H1 (cell line): ENCODE data around the gene NANOS2. TPM values are rescaled to one million over a fixed set of nuclear protein-coding genes. Genes with fewer than 3 reads are reported as not detected.

Experiments
- CTCF ChIA-PET: fragments of 300-600 bp; sonication (Branson Sonifier 250); formaldehyde crosslinking; loops from one replicate; lab custom pipeline; 2021; ENCODE audit not compliant: partially characterized antibody; lab: Charles Lee
- POLR2A ChIA-PET: fragments of 300-600 bp; sonication (Branson Sonifier 250); formaldehyde crosslinking; loops from one replicate; lab custom pipeline; 2021; ENCODE audit warnings: inconsistent platforms; ENCODE audit not compliant: partially characterized antibody; lab: Charles Lee
- DNase-seq, 2 experiments: peaks; one replicate each; pipeline versions ENCODE4 v3.0.0 to v3.0.0-alpha.2; 2010 to 2022; ENCODE audit warnings: low spot score in 2 of 2, low read depth in 1 of 2, mixed read lengths in 1 of 2
- FAIRE-seq: peaks from 2 replicates; lab custom pipeline; 2011; peaks lifted over from hg19 to GRCh38; lab: Jason Lieb, UNC
- H2AFZ ChIP-seq: 2 replicates; pipeline ENCODE4 v1.8.1; 2012; ENCODE audit warnings: low read length, inconsistent platforms
- H2AK5ac ChIP-seq: 2 replicates; pipeline ENCODE4 v1.6.1; 2013; ENCODE audit warnings: low read depth, low read length
- H2BK120ac ChIP-seq: replicated peaks from 2 replicates; pipeline ENCODE3; 2013; ENCODE audit warnings: low read depth, low read length, inconsistent platforms
- H2BK12ac ChIP-seq: 2 replicates; pipeline ENCODE4 v1.6.1; 2013; ENCODE audit warnings: low read depth, low read length
- H2BK15ac ChIP-seq: 2 replicates; pipeline ENCODE4 v1.6.1; 2013; ENCODE audit warnings: low read length
- H2BK20ac ChIP-seq: 2 replicates; pipeline ENCODE4 v1.6.1; 2013; ENCODE audit warnings: low read length
- H2BK5ac ChIP-seq: 2 replicates; pipeline ENCODE4 v1.6.1; 2013; ENCODE audit warnings: low read depth, low read length
- H3K14ac ChIP-seq: 2 replicates; pipeline ENCODE4 v1.6.1; 2013; ENCODE audit warnings: inconsistent platforms; ENCODE audit not compliant: insufficient read length
- H3K18ac ChIP-seq: 2 replicates; pipeline ENCODE4 v1.6.1; 2013; ENCODE audit warnings: low read length; ENCODE audit errors: extremely low read depth
- H3K23ac ChIP-seq: 2 replicates; pipeline ENCODE4 v1.6.1; 2013; ENCODE audit warnings: inconsistent platforms; ENCODE audit not compliant: insufficient read length
- H3K23me2 ChIP-seq: 2 replicates; pipeline ENCODE4 v1.6.1; 2013; ENCODE audit warnings: low read depth, low read length
- H3K27ac ChIP-seq: 2 replicates; pipeline ENCODE4 v1.6.1; 2011; ENCODE audit warnings: low read depth, low read length, inconsistent platforms
- H3K27me3 ChIP-seq, 4 experiments: replicated peaks in 1 of 4; 1 replicate in 1 of 4; 2 replicates in 3 of 4; pipeline versions ENCODE4 v1.6.1 to v1.8.1; 2011 to 2013; ENCODE audit warnings: low read length in 3 of 4, mild to moderate bottlenecking in 3 of 4, inconsistent platforms in 2 of 4, mixed read lengths in 2 of 4, moderate library complexity in 1 of 4; ENCODE audit not compliant: control insufficient read depth in 3 of 4, insufficient read depth in 3 of 4; ENCODE audit errors: extremely low read depth in 1 of 4
- H3K36me3 ChIP-seq, 4 experiments: 2 replicates each; pipeline versions ENCODE4 v1.6.1 to v1.8.1; 2011 to 2013; ENCODE audit warnings: mild to moderate bottlenecking in 4 of 4, low read length in 3 of 4, moderate library complexity in 2 of 4, control low read depth in 1 of 4, inconsistent platforms in 1 of 4; ENCODE audit not compliant: insufficient read depth in 4 of 4, control insufficient read depth in 2 of 4
- H3K4ac ChIP-seq: replicated peaks from 2 replicates; pipeline ENCODE3; 2013; ENCODE audit warnings: low read length, low read depth, mixed read lengths, inconsistent platforms; ENCODE audit not compliant: insufficient read length
- H3K4me1 ChIP-seq, 4 experiments: replicated peaks in 1 of 4; 1 replicate in 1 of 4; 2 replicates in 3 of 4; pipeline versions ENCODE4 v1.6.1 to v1.8.1; 2011 to 2013; ENCODE audit warnings: low read length in 3 of 4, inconsistent platforms in 2 of 4, mixed read lengths in 1 of 4; ENCODE audit not compliant: insufficient read depth in 4 of 4, control insufficient read depth in 3 of 4
- H3K4me2 ChIP-seq, 2 experiments: 2 replicates each; pipeline versions ENCODE4 v1.6.1 to v1.8.1; 2011 to 2013; ENCODE audit warnings: low read depth in 2 of 2, low read length in 2 of 2, control low read depth in 1 of 2, inconsistent platforms in 1 of 2, mild to moderate bottlenecking in 1 of 2; ENCODE audit not compliant: insufficient read depth in 1 of 2
- H3K4me3 ChIP-seq, 4 experiments: fragments of 200-600, 300-600 bp in 1 of 4; sonication (generic), shearing (Covaris generic), sonication (Bioruptor Twin) in 1 of 4; 2 replicates each; pipeline versions ENCODE4 v1.5.1 to v1.8.1; 2011 to 2016; ENCODE audit warnings: low read length in 4 of 4, low read depth in 3 of 4, control low read depth in 2 of 4, inconsistent platforms in 2 of 4, mild to moderate bottlenecking in 2 of 4, mixed read lengths in 1 of 4, moderate library complexity in 1 of 4; ENCODE audit not compliant: insufficient read depth in 2 of 4; ENCODE audit errors: extremely low read depth in 1 of 4
- H3K56ac ChIP-seq: replicated peaks from 2 replicates; pipeline ENCODE3; 2013; ENCODE audit warnings: low read depth, mild to moderate bottlenecking, mixed read lengths, low read length, inconsistent platforms; ENCODE audit not compliant: insufficient read length
- H3K79me1 ChIP-seq: 2 replicates; pipeline ENCODE4 v1.6.1; 2013; ENCODE audit warnings: low read depth, low read length, control low read depth
- H3K79me2 ChIP-seq, 2 experiments: 2 replicates each; pipeline versions ENCODE4 v1.6.1 to v1.8.1; 2012 to 2013; ENCODE audit warnings: low read length in 2 of 2, mild to moderate bottlenecking in 2 of 2, inconsistent platforms in 1 of 2; ENCODE audit not compliant: insufficient read depth in 2 of 2, control insufficient read depth in 1 of 2
- H3K9ac ChIP-seq, 4 experiments: replicated peaks in 1 of 4; 1 replicate in 1 of 4; 2 replicates in 3 of 4; pipeline versions ENCODE4 v1.6.1 to v1.8.1; 2011 to 2013; ENCODE audit warnings: low read depth in 3 of 4, low read length in 3 of 4, control low read depth in 2 of 4, mild to moderate bottlenecking in 2 of 4, moderate library complexity in 2 of 4, inconsistent platforms in 1 of 4; ENCODE audit errors: extremely low read depth in 1 of 4
- H3K9me3 ChIP-seq, 2 experiments: 2 replicates each; pipeline versions ENCODE4 v1.6.1 to v1.8.1; 2012 to 2013; ENCODE audit warnings: mild to moderate bottlenecking in 2 of 2, moderate library complexity in 2 of 2, control low read depth in 1 of 2, inconsistent platforms in 1 of 2, low read depth in 1 of 2, low read length in 1 of 2, mixed read lengths in 1 of 2; ENCODE audit not compliant: insufficient read depth in 2 of 2
- H4K20me1 ChIP-seq, 2 experiments: replicated peaks in 1 of 2; 2 replicates each; pipeline versions ENCODE3 to v1.8.1; 2011 to 2013; ENCODE audit warnings: inconsistent platforms in 2 of 2, low read length in 2 of 2, mild to moderate bottlenecking in 1 of 2; ENCODE audit not compliant: insufficient read depth in 2 of 2, control insufficient read depth in 1 of 2
- H4K5ac ChIP-seq: 2 replicates; pipeline ENCODE4 v1.6.1; 2013; ENCODE audit warnings: low read length, low read depth, mixed read lengths, inconsistent platforms; ENCODE audit not compliant: insufficient read length
- H4K8ac ChIP-seq: 2 replicates; pipeline ENCODE4 v1.8.0; 2013; ENCODE audit warnings: mild to moderate bottlenecking, moderate library complexity, low read length, inconsistent platforms; ENCODE audit not compliant: insufficient read depth; ENCODE audit errors: extremely low read depth
- H4K91ac ChIP-seq: replicated peaks from 2 replicates; pipeline ENCODE3; 2013; ENCODE audit warnings: low read length, mixed read lengths, inconsistent platforms; ENCODE audit not compliant: insufficient read length
- BACH1 ChIP-seq: IDR thresholded peaks from 2 replicates; pipeline ENCODE4 v1.6.1; 2012; ENCODE audit warnings: low read length, improper control_type of control experiment
- E2F6 ChIP-seq: IDR thresholded peaks from 2 replicates; pipeline ENCODE4 v1.6.1; 2012; ENCODE audit warnings: inconsistent platforms
- TEAD4 ChIP-seq: IDR thresholded peaks from 2 replicates; pipeline ENCODE4 v1.6.1; 2012; ENCODE audit warnings: low read depth, low read length, inconsistent platforms, mixed read lengths
- WGBS, 2 experiments: shearing (Covaris generic) in 1 of 2; methylation state at CpG; one replicate each; pipeline versions ENCODE4 v1.1.6 to v1.1.7; 2013 to 2015; ENCODE audit warnings: low lambda C conversion rate in 2 of 2, mixed read lengths in 2 of 2, inconsistent platforms in 1 of 2, low coverage in 1 of 2, missing lambda C conversion rate in 1 of 2; ENCODE audit not compliant: insufficient replicate concordance in 2 of 2, insufficient coverage in 1 of 2, insufficient read length in 1 of 2; ENCODE audit errors: extremely low coverage in 1 of 2, missing lambda C conversion rate in 1 of 2; 5-methylcytosine and 5-hydroxymethylcytosine counted together
- polyA plus RNA-seq, 7 experiments: library from polyadenylated mRNA; depleted of rRNA in 3 of 7; stranded (reverse) in 5 of 7; unstranded in 2 of 7; fragments of >200 nt in 5 of 7; fragments of 200-250 nt in 2 of 7; gene quantifications; 1 replicate in 5 of 7; 2 replicates in 1 of 7; 4 replicates in 1 of 7; pipeline versions ENCODE4 v1.2.1 to v1.2.3, GENCODE V29; 2011 to 2013; ENCODE audit warnings: missing spikeins in 2 of 7, mixed read lengths in 2 of 7
- total RNA-seq: library from RNA; stranded (reverse); fragmentation: NEBNext Ultra II Directional; extraction: Animal tissue kit (Norgen Biotek cat#: 25700); gene quantifications from 2 replicates; pipeline ENCODE4 v1.2.1, GENCODE V29; 2021

NANOS2 gene
- total and polyA plus RNA-seq, 2 of the 8 experiments (the other 6 are each of a cell fraction or from before 2014, with no cell fraction given) = 0.20 TPM; not detected in 1

GRCh38 chr19:45920458-45920857 lies 5.9 kb upstream of the NANOS2 start:
- Histone ChIP-seq H3K27me3 (no peaks in the 10 kb centered on the region), H2BK20ac (no peak overlapping the region), H4K91ac (no peak overlapping the region), H3K4me3 (no peak overlapping the region), H4K20me1 (no peaks in the 10 kb centered on the region), H2BK12ac (no peak overlapping the region), H3K36me3 (no peaks in the 10 kb centered on the region), H3K4ac (no peak overlapping the region), H3K23ac (no peak overlapping the region), H2BK120ac (no peak overlapping the region), H4K8ac (no peak overlapping the region), H4K5ac (no peak overlapping the region), H2AFZ (peak overlapping the region; percentile 92), H3K56ac (no peak overlapping the region), H3K9me3 (no peaks in the 10 kb centered on the region), H3K4me2 (no peak overlapping the region), H3K9ac (no peak overlapping the region), H3K79me1 (no peaks in the 10 kb centered on the region), H2BK5ac (no peak overlapping the region; the same call in 1 of the 2 replicates), H3K18ac (no peak overlapping the region), H2AK5ac (no peak overlapping the region), H3K27ac (no peak overlapping the region), H3K79me2 (no peaks in the 10 kb centered on the region), H2BK15ac (no peak overlapping the region), H3K23me2 (no peaks in the 10 kb centered on the region), H3K14ac (no peak overlapping the region), H3K4me1 (no peaks in the 10 kb centered on the region; a peak in 2 of 7 replicates)
- WGBS, 2 experiments = 91% methylated on average over 8 of the region's 8 CpGs; no CpG with 5 or more reads in 1 of the 2 experiments
- ChIA-PET POLR2A (interaction anchor here (1.5 kb wide), 1 partner anchor 17 kb away, joined by 3 read pairs; no protein-coding TSS in a partner anchor), CTCF (interaction anchor here (0.6 to 1.2 kb wide), 2 partner anchors 13 to 34 kb away, joined by 3 read pairs; partner anchors contain the start of gene IRF2BP1)
- FAIRE-seq (no peak), DNase-seq (no peak)
- TF ChIP-seq TEAD4 (no peak), BACH1 (no peak), E2F6 (no peak)
